MM.1S (cell line): ENCODE data around the gene ASXL1.
"Not testable (repeated sequence)": the region's sequence is repeated elsewhere in the genome, so short reads cannot be mapped to it uniquely, and the experiment has no call there.

Experiments used
- DNase-seq: peaks from one replicate; pipeline ENCODE4 v3.0.0-alpha.2; 2015
- H2AFZ ChIP-seq: fragments of 300-600 bp; sonication (generic); 2 replicates; pipeline ENCODE4 v1.6.0; 2016; ENCODE audit warnings: antibody characterized with exemption, low read length
- H3F3A ChIP-seq: fragments of 300-600 bp; sonication (generic); 2 replicates; pipeline ENCODE4 v1.6.1; 2016; ENCODE audit warnings: mild to moderate bottlenecking, antibody characterized with exemption, low read length, moderate library complexity, mixed read lengths; ENCODE audit not compliant: insufficient read depth
- H3K27ac ChIP-seq: fragments of 300-600 bp; sonication (generic); 2 replicates; pipeline ENCODE4 v1.5.1; 2016; ENCODE audit warnings: mild to moderate bottlenecking, low read length
- H3K27me3 ChIP-seq: fragments of 300-600 bp; sonication (generic); replicated peaks from 2 replicates; pipeline ENCODE4 v1.6.0; 2016; ENCODE audit warnings: low read length; ENCODE audit not compliant: insufficient read depth
- H3K36me3 ChIP-seq: fragments of 300-600 bp; sonication (generic); replicated peaks from 2 replicates; pipeline ENCODE4 v1.6.1; 2016; ENCODE audit warnings: mild to moderate bottlenecking, low read length, mixed read lengths; ENCODE audit not compliant: insufficient read depth
- H3K4me1 ChIP-seq: fragments of 300-600 bp; sonication (generic); 2 replicates; pipeline ENCODE4 v1.6.1; 2016; ENCODE audit warnings: low read length, mixed read lengths
- H3K4me2 ChIP-seq: fragments of 300-600 bp; sonication (generic); 2 replicates; pipeline ENCODE4 v1.6.0; 2016; ENCODE audit warnings: low read depth, low read length
- H3K4me3 ChIP-seq: fragments of 300-600 bp; sonication (generic); 2 replicates; pipeline ENCODE4 v1.5.1; 2016; ENCODE audit warnings: low read length, mixed read lengths
- H3K79me2 ChIP-seq: fragments of 300-600 bp; sonication (generic); 2 replicates; pipeline ENCODE4 v1.6.1; 2016; ENCODE audit warnings: mixed run types, low read length, mixed read lengths
- H3K9ac ChIP-seq: fragments of 300-600 bp; sonication (generic); 2 replicates; pipeline ENCODE4 v1.6.1; 2016; ENCODE audit warnings: low read length, mixed read lengths
- H3K9me2 ChIP-seq: fragments of 300-600 bp; sonication (generic); replicated peaks from 2 replicates; pipeline ENCODE4 v1.6.1; 2016; ENCODE audit warnings: mild to moderate bottlenecking, low read length, mixed read lengths; ENCODE audit not compliant: insufficient read depth
- H3K9me3 ChIP-seq: fragments of 300-600 bp; sonication (generic); replicated peaks from 2 replicates; pipeline ENCODE4 v1.6.1; 2016; ENCODE audit warnings: mild to moderate bottlenecking, low read length, mixed read lengths; ENCODE audit not compliant: insufficient read depth
- H4K20me1 ChIP-seq: fragments of 300-600 bp; sonication (generic); 2 replicates; pipeline ENCODE4 v1.6.1; 2016; ENCODE audit warnings: mild to moderate bottlenecking, low read length, moderate library complexity, mixed read lengths; ENCODE audit not compliant: insufficient read depth
- CTCF ChIP-seq: fragments of 300-600 bp; sonication (generic); IDR thresholded peaks from 2 replicates; pipeline ENCODE4 v1.5.1; 2016; ENCODE audit warnings: antibody characterized with exemption, low read length, mixed read lengths
- EZH2 ChIP-seq: fragments of 300-600 bp; sonication (generic); optimal IDR thresholded peaks from 2 replicates; pipeline ENCODE3; 2017; ENCODE audit warnings: low read depth, mild to moderate bottlenecking, antibody characterized with exemption, low read length, mixed read lengths
- EZH2phosphoT487 ChIP-seq: fragments of 300-600 bp; sonication (generic); IDR thresholded peaks from 2 replicates; pipeline ENCODE4 v1.6.1; 2018; ENCODE audit warnings: antibody characterized with exemption, low read length

ASXL1 gene

GRCh38 chr20:32465092-32465900, 107.2 kb downstream of the ASXL1 start:
- no peaks in the 10 kb centered on the region for H3K9me3 ChIP-seq
- no peak overlapping the region for H3K27ac ChIP-seq
- H3K79me2 ChIP-seq: no peaks in the 10 kb centered on the region

GRCh38 chr20:32465901-32466675, 108.0 kb downstream of the ASXL1 start:
- not testable (repeated sequence) for H3K79me2 ChIP-seq, H2AFZ ChIP-seq, H4K20me1 ChIP-seq, H3K27ac ChIP-seq, H3F3A ChIP-seq, H3K9me3 ChIP-seq, H3K36me3 ChIP-seq, H3K9me2 ChIP-seq, H3K27me3 ChIP-seq, H3K4me1 ChIP-seq, DNase-seq, H3K9ac ChIP-seq, H3K4me3 ChIP-seq, H3K4me2 ChIP-seq

More at GRCh38 chr20:32465092-32465900, 107.2 kb downstream of the ASXL1 start:
- no peak overlapping the region for H3K4me2 ChIP-seq
- no peak for DNase-seq
- no peaks in the 10 kb centered on the region for H3F3A ChIP-seq
- no peaks in the 10 kb centered on the region for H3K36me3 ChIP-seq
- H3K4me3 ChIP-seq: no peak overlapping the region
- TF ChIP-seq EZH2phosphoT487: no peak
- TF ChIP-seq CTCF: no peak
- no peak for TF ChIP-seq EZH2
- H3K27me3 ChIP-seq: no peaks in the 10 kb centered on the region
- no peaks in the 10 kb centered on the region for H4K20me1 ChIP-seq
- H3K4me1 ChIP-seq: no peaks in the 10 kb centered on the region
- no peak overlapping the region for H3K9ac ChIP-seq
- H2AFZ ChIP-seq: no peak overlapping the region
- H3K9me2 ChIP-seq: no peaks in the 10 kb centered on the region

GRCh38 chr20:32466739-32467505, 108.8 kb downstream of the ASXL1 start:
- Histone ChIP-seq H3K4me3 (no peak overlapping the region), H3K4me1 (no peaks in the 10 kb centered on the region), H3K27me3 (no peaks in the 10 kb centered on the region), H3K36me3 (no peaks in the 10 kb centered on the region), H3K9me3 (no peaks in the 10 kb centered on the region), H2AFZ (no peak overlapping the region), H3F3A (no peaks in the 10 kb centered on the region), H4K20me1 (no peaks in the 10 kb centered on the region), H3K79me2 (no peaks in the 10 kb centered on the region), H3K27ac (no peak overlapping the region), H3K9ac (no peak overlapping the region), H3K4me2 (no peak overlapping the region), H3K9me2 (no peaks in the 10 kb centered on the region)
- no peak for DNase-seq
- TF ChIP-seq EZH2 (no peak), EZH2phosphoT487 (no peak), CTCF (no peak)
